Measurements from ENCODE around the gene EVI2B.
"Not testable (repeated sequence)": the region's sequence is repeated elsewhere in the genome, so short reads cannot be mapped to it uniquely, and the experiment has no call there.

The EVI2B gene

GRCh38 chr17:31269036-31269577, 44.7 kb downstream of the EVI2B start:
- FAIRE-seq, result no peak

GRCh38 chr17:31266042-31266441, 47.8 kb downstream of the EVI2B start:
- FAIRE-seq, result no peak

GRCh38 chr17:31262923-31263322, 50.9 kb downstream of the EVI2B start:
- FAIRE-seq, result not testable (repeated sequence)

- no peak for FAIRE-seq
Measured at GRCh38 chr17:31261601-31262000, 52.3 kb downstream of the EVI2B start.

GRCh38 chr17:31260151-31260550, 53.7 kb downstream of the EVI2B start:
- no peak for FAIRE-seq

GRCh38 chr17:31256936-31257335, 56.9 kb downstream of the EVI2B start:
- FAIRE-seq, result no peak

- FAIRE-seq, result no peak
Measured at GRCh38 chr17:31254654-31255053, 59.2 kb downstream of the EVI2B start.
